ENCODE data around the gene ASPN.

The ASPN gene

GRCh38 chr9:92478783-92479182 is 3.5 kb downstream of the ASPN start (continued):
- TF ChIP-seq ELK4 (IDR thresholded peaks at IDR 0.05; ENCODE audit: borderline replicate concordance, low read depth, low read length), result no peak
- no peak for TF ChIP-seq ZSCAN23 (tag by site-specific recombination; IDR thresholded peaks at IDR 0.05)
- no peak for TF ChIP-seq ZNF140 (tag by site-specific recombination; IDR thresholded peaks at IDR 0.05)
- no peak for TF ChIP-seq SP7 (tag by site-specific recombination; IDR thresholded peaks at IDR 0.05)
- no peak for TF ChIP-seq PRDM10 (tag by site-specific recombination; IDR thresholded peaks at IDR 0.05)
- no peak for TF ChIP-seq ZNF704 (tag by site-specific recombination; IDR thresholded peaks at IDR 0.05)
- TF ChIP-seq ZNF169 (tag by site-specific recombination; IDR thresholded peaks at IDR 0.05), result no peak
- no peak for TF ChIP-seq ZNF548 (tag by site-specific recombination; IDR thresholded peaks at IDR 0.05)

- POLR2A ChIA-PET, result no interaction called here
- H3K4me1 ChIP-seq (ENCODE audit: control insufficient read depth, insufficient read depth, low read length), result no peaks in the 10 kb centered on the region
- CTCF ChIA-PET, result interaction anchor here (0.6 to 0.7 kb wide), 2 partner anchors 11 to 24 kb away, joined by 3 read pairs; no protein-coding TSS in a partner anchor
- TF ChIP-seq ZNF211 (tag by site-specific recombination; IDR thresholded peaks at IDR 0.05; ENCODE audit: low read depth), result no peak
- TF ChIP-seq ZSCAN18 (tag by site-specific recombination; IDR thresholded peaks at IDR 0.05), result no peak
- no peak for TF ChIP-seq MZF1 (tag by site-specific recombination; IDR thresholded peaks at IDR 0.05; ENCODE audit: borderline replicate concordance)
- TF ChIP-seq ZEB2 (tag by site-specific recombination; IDR thresholded peaks at IDR 0.05), result no peak
- no peak for TF ChIP-seq ZNF362 (tag by site-specific recombination; IDR thresholded peaks at IDR 0.05)
- TF ChIP-seq ZNF548 (tag by site-specific recombination; IDR thresholded peaks at IDR 0.05), result no peak
- no peak for TF ChIP-seq ZBTB11 (tag by site-specific recombination; conservative IDR thresholded peaks at IDR 0.05; ENCODE audit: low read depth)
- TF ChIP-seq TRIM28 (IDR thresholded peaks at IDR 0.05; ENCODE audit: borderline replicate concordance, low read length), result no peak
- TF ChIP-seq ZNF174 (tag by site-specific recombination; IDR thresholded peaks at IDR 0.05), result no peak
- no peak overlapping the region for H3K27ac ChIP-seq (ENCODE audit: extremely low read depth, low read depth, low read length)
- no peak overlapping the region for H3K4me3 ChIP-seq (ENCODE audit: low read depth, low read length)
- no peaks in the 10 kb centered on the region for H3K36me3 ChIP-seq (ENCODE audit: control insufficient read depth in 2 of 2, insufficient read depth in 1 of 2, low read length in 2 of 2)
- H3K9me3 ChIP-seq (ENCODE audit: control insufficient read depth, insufficient read depth, low read depth, low read length), result no peaks in the 10 kb centered on the region
These were observed 5.3 kb downstream of the ASPN start for GRCh38 chr9:92476962-92477361.
